ENCODE data around the gene ZNF524. TPM values are rescaled to one million over a fixed set of nuclear protein-coding genes. Genes with fewer than 3 reads are reported as not detected.

Gene ZNF524
- total RNA-seq, 2 donors from 2014 or later = 21.4 to 29.7 TPM

DNA sequence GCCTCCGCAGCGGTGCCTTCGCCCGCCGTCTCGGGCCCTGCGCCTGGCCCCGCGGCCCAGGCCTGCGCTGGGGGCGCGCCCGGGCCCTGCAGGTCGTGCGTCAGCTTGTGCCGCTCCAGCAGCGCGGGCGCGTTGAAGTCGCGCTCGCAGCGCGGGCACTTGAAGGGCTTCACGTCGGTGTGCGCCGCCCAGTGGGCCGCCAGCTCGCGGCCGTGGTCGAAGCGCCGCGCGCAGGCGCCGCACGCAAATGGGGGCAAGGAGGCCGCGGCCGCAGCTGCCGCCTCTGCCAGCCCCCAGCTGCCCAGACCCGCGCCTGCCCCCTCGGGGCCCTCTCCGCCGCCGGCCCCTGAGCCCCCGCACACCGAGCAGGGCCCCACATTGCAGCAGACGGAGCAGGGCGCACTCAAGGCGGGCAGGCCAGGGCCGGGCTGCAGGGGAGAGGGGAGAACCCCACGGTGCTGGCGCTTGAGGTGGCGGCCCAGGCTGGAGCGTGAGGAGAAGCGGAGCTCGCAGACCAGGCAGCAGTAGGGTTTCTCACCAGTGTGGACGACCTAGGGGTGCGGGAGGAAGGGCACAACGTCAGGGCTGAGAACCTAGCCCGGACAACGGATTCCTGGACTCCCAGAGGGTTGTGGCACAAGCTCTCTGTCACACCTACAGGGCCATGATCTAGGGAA, 6.9 kb upstream of the ZNF524 start:
- ATAC-seq (no peak), DNase-seq (ENCODE audit: low spot score in 2 of 2) (no peak)
- Mint-ChIP-seq H3K36me3 (peaks cover 21 to 26% of the 10 kb centered on the region in 2 donors), H3K9me3 (no peaks in the 10 kb centered on the region), H3K27ac (no peak overlapping the region)

GRCh38 chr19:55594996-55595545, 5.0 kb upstream of the ZNF524 start:
- DNase-seq (ENCODE audit: low spot score in 2 of 2) = no peak
- Mint-ChIP-seq H3K9me3 (peaks cover 0 to 5% of the 10 kb centered on the region in 2 donors), H3K36me3 (peaks cover 26 to 27% of the 10 kb centered on the region in 2 donors), H3K27ac (no peak overlapping the region)
- no peak for ATAC-seq

GRCh38 chr19:55596304-55596703, 3.8 kb upstream of the ZNF524 start:
- Mint-ChIP-seq H3K9me3 (peaks cover 0 to 5% of the 10 kb centered on the region in 2 donors), H3K36me3 (peaks cover 26 to 33% of the 10 kb centered on the region in 2 donors), H3K27ac (no peak overlapping the region)
- ATAC-seq = no peak
- DNase-seq (ENCODE audit: low spot score in 2 of 2) = no peak

DNA sequence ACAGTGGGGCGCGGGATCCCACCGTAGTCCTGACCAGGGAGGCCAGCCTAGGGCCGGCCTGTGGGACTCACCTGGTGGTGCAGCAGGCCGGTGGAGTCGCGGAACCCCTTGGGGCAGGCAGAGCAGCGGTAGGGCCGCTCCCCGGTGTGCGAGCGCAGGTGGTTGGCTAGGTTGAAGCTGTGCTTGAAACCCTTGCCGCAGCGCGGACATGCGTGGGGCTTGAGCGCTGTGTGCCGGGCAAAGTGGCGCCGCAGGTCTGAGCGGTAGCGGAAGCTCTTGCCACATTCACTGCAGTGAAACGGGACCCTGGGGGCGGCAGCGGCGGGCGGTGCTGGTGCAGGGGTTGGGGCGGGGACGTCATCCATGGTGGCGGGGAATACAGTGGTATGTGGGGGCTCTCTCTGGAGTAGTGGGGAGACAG, 2.6 kb upstream of the ZNF524 start:
- DNase-seq (ENCODE audit: low spot score in 2 of 2) = no peak
- ATAC-seq = no peak
- Mint-ChIP-seq H3K36me3 (peaks cover 26 to 35% of the 10 kb centered on the region in 2 donors), H3K9me3 (peaks cover 0 to 5% of the 10 kb centered on the region in 2 donors), H3K27ac (no peak overlapping the region)

- Mint-ChIP-seq H3K36me3 (peaks cover 26 to 35% of the 10 kb centered on the region in 2 donors), H3K9me3 (peaks cover 0 to 5% of the 10 kb centered on the region in 2 donors), H3K27ac (peak overlapping the region; percentile 40 to 99)
- DNase-seq (ENCODE audit: low spot score in 2 of 2) = no peak
- no peak for ATAC-seq
Measured at GRCh38 chr19:55598034-55598433, 2.1 kb upstream of the ZNF524 start.

GRCh38 chr19:55598719-55599467, 1.2 kb upstream of the ZNF524 start:
- peak; percentile 67 to 78 for ATAC-seq
- H3K27ac Mint-ChIP-seq = peak overlapping the region; percentile 99
- peaks cover 0 to 5% of the 10 kb centered on the region in 2 donors for H3K9me3 Mint-ChIP-seq

GRCh38 chr19:55599468-55599841, 633 bp upstream of the ZNF524 start, which contains the start of gene FIZ1:
Gene FIZ1, minus strand, starts transcription at chr19:55599517. Its CDS starts 1,652 bp downstream, at chr19:55597865.
- peak; percentile 78 to 80 for ATAC-seq
- peaks cover 0 to 5% of the 10 kb centered on the region in 2 donors for H3K9me3 Mint-ChIP-seq
- peak within 1 kb of the TSS; percentile 99 for H3K27ac Mint-ChIP-seq
- DNase-seq (ENCODE audit: low spot score in 2 of 2) = peak; percentile 94 to 97
- H3K36me3 Mint-ChIP-seq = peaks cover 34 to 35% of the 10 kb centered on the region in 2 donors

More at GRCh38 chr19:55598719-55599467, 1.2 kb upstream of the ZNF524 start:
- DNase-seq (ENCODE audit: low spot score in 2 of 2) = peak; percentile 95 to 96
- H3K36me3 Mint-ChIP-seq = peaks cover 34 to 35% of the 10 kb centered on the region in 2 donors

- peak overlapping the region in 1 of 2 donors; percentile 91 for H3K27ac Mint-ChIP-seq
- DNase-seq (ENCODE audit: low spot score in 2 of 2) = no peak
- H3K36me3 Mint-ChIP-seq = peaks cover 23 to 25% of the 10 kb centered on the region in 2 donors
- peaks cover 0 to 5% of the 10 kb centered on the region in 2 donors for H3K9me3 Mint-ChIP-seq
- ATAC-seq = no peak
Measured at GRCh38 chr19:55600662-55601028, 557 bp downstream of the ZNF524 start.

GRCh38 chr19:55601084-55601483, 996 bp downstream of the ZNF524 start:
- H3K9me3 Mint-ChIP-seq = peaks cover 0 to 5% of the 10 kb centered on the region in 2 donors
- peaks cover 22 to 24% of the 10 kb centered on the region in 2 donors for H3K36me3 Mint-ChIP-seq
- peak overlapping the region; percentile 74 to 91 for H3K27ac Mint-ChIP-seq
- ATAC-seq (no peak), DNase-seq (ENCODE audit: low spot score in 2 of 2) (no peak)

GRCh38 chr19:55602104-55603001, 2.3 kb downstream of the ZNF524 start:
- no peak for DNase-seq (ENCODE audit: low spot score in 2 of 2)
- Mint-ChIP-seq H3K36me3 (peaks cover 22 to 25% of the 10 kb centered on the region in 2 donors), H3K9me3 (peaks cover 0 to 5% of the 10 kb centered on the region in 2 donors), H3K27ac (peak overlapping the region in 1 of 2 donors; percentile 91)
- ATAC-seq = no peak

DNA sequence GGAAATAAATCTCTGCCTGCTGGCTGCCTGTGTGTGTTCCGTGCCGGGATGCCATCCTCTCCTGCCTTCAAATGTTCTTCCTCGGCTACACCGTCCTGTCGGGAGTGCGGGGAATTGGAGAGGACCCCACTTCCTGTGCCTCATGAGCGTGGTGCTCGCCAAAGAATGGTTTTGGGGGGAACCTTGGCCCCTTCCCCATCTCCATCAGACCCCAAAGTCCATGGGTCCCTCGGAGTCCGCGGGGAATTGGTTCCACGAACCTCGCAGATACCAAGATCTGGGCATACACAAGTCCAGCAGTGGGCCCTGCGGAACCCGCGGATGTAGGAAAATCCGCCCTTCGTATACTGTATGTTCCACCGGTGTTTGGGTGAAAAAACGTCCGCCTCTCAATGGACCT, 3.0 kb downstream of the ZNF524 start:
- H3K36me3 Mint-ChIP-seq = peaks cover 22 to 25% of the 10 kb centered on the region in 2 donors
- peaks cover 0 to 5% of the 10 kb centered on the region in 2 donors for H3K9me3 Mint-ChIP-seq
- ATAC-seq = no peak
- H3K27ac Mint-ChIP-seq = peak overlapping the region; percentile 13 to 90
- DNase-seq (ENCODE audit: low spot score in 2 of 2) = no peak

DNA sequence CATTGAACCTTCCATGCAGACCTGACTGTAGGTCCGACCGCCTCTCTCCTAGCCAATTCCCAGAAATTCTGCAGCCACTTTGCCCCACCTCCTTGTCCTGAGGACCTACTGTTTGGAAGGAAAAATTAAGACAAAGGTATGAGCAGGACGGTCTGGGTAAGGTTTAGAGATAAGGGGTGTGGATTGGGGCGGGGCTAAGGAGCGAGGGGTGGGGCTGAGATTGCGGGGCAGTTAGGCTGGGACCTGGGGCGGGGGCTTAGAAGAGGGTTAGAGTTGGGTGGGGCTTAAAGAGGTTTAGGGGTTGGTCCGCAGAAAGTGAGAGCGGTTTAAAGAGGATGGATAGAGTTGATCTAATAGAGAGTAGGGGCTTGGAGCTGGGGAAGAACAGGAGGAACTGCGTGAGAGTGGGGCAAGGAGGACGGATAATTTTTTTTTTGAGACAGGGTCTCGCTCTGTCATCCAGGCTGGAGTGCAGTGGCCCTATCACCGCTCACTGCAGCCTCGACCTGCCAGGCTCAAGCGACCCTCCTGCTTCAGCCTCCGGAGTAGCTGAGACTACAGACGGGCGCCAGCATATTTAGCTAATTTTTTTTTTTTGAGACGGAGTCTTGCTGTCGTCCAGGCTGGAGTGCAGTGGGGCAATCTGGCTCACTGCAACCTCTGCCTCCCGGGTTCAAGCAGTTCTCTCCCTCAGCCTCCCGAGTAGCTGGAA, 3.6 kb downstream of the ZNF524 start:
- Mint-ChIP-seq H3K36me3 (peaks cover 21 to 22% of the 10 kb centered on the region in 2 donors), H3K27ac (peak overlapping the region; percentile 13 to 90), H3K9me3 (peaks cover 0 to 2% of the 10 kb centered on the region in 2 donors)
- DNase-seq (ENCODE audit: low spot score in 2 of 2) (no peak), ATAC-seq (no peak)

DNA sequence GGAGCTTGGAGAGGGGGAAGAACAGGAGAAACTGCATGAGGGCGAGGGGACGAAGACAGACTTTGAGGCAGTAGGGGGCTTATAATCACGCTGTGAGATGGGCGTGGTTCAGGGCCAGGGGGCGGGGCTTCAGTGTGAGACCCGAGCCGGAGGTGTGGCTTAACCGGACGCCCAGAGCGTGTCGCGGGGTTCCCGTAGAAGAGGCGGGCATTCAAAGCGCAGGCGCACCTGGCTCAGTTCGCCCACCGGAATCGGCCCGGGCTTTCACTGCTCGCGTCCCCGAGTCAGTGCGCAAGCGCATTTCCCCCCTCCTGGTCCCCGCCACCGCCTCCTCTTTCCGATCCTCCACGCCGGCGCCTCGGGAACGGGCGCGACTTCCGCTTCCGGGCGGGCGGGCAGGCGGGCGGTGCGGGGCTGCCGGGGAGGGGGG, 5.1 kb downstream of the ZNF524 start:
- DNase-seq (ENCODE audit: low spot score in 2 of 2) = peak; percentile 98 to 99
- Mint-ChIP-seq H3K27ac (peak overlapping the region; percentile 90 to 94), H3K36me3 (peaks cover 23 to 27% of the 10 kb centered on the region in 2 donors), H3K9me3 (no peaks in the 10 kb centered on the region)
- peak; percentile 79 to 88 for ATAC-seq

- ATAC-seq (peak; percentile 29 to 57), DNase-seq (ENCODE audit: low spot score in 2 of 2) (peak; percentile 57 to 76)
- Mint-ChIP-seq H3K36me3 (peaks cover 22 to 27% of the 10 kb centered on the region in 2 donors), H3K27ac (peak within 1 kb of the TSS; percentile 90 to 96), H3K9me3 (no peaks in the 10 kb centered on the region)
Measured at GRCh38 chr19:55605637-55606470, 5.8 kb downstream of the ZNF524 start, which contains the start of gene ZNF865. Gene ZNF865, plus strand, starts transcription at chr19:55605647. Its CDS starts 7,972 bp downstream, at chr19:55613619.

GRCh38 chr19:55606471-55606787, 6.3 kb downstream of the ZNF524 start:
- ATAC-seq (no peak), DNase-seq (ENCODE audit: low spot score in 2 of 2) (no peak)
- Mint-ChIP-seq H3K9me3 (no peaks in the 10 kb centered on the region), H3K36me3 (peaks cover 16 to 27% of the 10 kb centered on the region in 2 donors), H3K27ac (peak overlapping the region; percentile 90 to 96)
